ENCODE data around the gene SDF4.
"Not testable (repeated sequence)": the region's sequence is repeated elsewhere in the genome, so short reads cannot be mapped to it uniquely, and the experiment has no call there.

The SDF4 gene

DNA sequence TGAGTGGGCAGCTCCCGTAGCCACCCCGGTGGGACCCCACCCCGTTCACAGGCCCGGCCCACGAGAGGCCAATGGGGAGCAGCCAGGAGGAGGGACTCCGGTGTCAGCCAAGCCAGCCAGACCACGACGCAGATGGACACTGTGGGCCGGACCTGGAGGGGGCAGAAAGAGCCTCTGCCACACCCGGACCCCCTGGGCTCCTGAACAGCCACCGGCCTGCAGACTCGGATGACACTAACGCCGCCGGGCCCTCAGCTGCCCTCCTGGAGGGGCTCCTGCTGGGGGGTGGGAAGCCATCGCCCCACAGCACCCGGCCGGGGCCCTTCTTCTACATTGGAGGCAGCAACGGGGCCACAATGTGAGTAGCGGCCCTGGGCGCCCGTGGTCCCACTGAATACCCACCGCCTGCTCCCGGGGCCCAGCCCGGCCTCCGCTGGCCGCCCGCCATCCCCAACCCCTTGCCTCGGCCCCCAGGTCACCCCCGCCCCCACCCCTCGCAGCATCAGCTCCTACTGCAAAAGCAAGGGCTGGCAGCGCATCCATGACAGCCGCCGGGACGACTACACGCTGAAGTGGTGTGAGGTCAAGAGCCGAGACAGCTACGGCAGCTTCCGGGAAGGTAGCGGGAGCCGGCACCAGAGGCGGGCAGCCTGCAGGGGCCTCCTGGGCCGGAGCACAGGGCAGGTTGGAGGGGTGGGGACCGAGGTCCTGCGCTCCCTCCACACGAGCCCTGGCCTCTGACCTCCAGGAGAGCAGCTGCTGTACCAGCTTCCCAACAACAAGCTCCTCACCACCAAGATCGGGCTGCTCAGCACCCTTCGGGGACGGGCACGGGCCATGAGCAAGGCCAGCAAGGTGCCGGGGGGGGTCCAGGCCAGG lies 51.6 kb downstream of the SDF4 start:
- no peak for DNase-seq (ENCODE audit: low read depth)
- no peak overlapping the region for H3K4me3 ChIP-seq (ENCODE audit: low read depth, low read length)
- TF ChIP-seq, protein P1, sequence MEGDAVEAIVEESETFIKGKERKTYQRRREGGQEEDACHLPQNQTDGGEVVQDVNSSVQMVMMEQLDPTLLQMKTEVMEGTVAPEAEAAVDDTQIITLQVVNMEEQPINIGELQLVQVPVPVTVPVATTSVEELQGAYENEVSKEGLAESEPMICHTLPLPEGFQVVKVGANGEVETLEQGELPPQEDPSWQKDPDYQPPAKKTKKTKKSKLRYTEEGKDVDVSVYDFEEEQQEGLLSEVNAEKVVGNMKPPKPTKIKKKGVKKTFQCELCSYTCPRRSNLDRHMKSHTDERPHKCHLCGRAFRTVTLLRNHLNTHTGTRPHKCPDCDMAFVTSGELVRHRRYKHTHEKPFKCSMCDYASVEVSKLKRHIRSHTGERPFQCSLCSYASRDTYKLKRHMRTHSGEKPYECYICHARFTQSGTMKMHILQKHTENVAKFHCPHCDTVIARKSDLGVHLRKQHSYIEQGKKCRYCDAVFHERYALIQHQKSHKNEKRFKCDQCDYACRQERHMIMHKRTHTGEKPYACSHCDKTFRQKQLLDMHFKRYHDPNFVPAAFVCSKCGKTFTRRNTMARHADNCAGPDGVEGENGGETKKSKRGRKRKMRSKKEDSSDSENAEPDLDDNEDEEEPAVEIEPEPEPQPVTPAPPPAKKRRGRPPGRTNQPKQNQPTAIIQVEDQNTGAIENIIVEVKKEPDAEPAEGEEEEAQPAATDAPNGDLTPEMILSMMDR (IDR thresholded peaks at IDR 0.05; ENCODE audit: low read depth, low read length, missing control alignments), result no peak

DNA sequence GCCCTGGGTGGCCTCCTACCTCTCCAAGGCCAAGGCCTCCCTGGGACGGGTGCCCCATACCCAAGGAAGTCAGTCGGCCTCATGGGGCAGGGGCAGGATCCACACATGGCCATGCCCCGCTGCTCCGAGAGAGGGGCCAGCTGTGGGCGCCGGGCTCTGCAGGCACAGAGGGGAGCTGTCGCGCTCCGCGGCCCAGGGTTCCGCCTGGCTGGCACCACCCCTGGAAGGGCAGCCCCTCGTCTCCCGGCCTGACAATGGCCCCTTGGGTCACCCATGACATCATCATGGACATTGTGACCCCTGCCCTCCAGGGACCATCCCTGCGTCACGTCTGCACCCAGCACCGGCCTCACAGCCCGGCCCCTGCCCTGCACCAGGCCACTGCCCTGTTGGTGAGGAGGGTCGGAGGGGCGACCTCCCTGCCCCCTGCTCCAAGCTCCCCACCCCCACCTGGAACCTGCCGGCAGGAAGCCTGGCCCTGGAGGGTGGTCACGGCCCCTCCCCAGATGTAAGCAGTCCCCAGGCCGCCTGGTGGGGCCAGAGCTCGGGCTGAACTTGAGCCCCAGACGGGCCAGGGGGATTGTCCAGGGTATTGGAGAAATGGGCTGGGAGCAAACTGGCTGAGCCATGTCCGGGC lies 52.3 kb downstream of the SDF4 start:
- no peak for DNase-seq (ENCODE audit: low read depth)
- TF ChIP-seq, protein P1 (IDR thresholded peaks at IDR 0.05; ENCODE audit: low read depth, low read length, missing control alignments), result no peak
- no peak overlapping the region for H3K4me3 ChIP-seq (ENCODE audit: low read depth, low read length)

DNA sequence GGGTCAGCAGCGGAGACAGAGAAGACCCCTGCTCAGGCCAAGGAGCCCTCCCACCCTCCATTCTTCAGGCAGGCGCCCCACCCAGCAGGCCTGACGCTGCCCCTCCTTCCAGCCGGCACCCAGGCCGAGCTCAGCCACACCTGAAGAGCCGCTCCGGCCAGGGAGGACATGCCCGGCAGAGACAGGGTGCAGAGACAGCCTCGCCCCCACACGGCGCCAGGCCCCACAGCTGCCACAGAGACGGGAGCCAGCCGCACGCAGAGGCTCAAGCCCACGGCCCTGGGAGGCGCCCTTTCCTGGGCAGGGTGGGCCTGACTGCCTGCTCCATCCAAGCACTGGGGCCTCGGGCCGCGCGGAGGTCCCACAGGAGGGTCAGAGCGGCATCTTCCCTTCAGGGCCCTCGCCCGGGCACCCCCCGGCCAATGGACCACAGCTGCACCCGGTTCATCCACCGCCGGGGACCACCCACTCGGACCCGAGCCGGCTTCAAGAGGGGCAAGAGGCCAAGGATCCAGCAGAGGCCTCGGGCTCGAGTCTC lies 52.9 kb downstream of the SDF4 start:
- no peak overlapping the region for H3K4me3 ChIP-seq (ENCODE audit: low read depth, low read length)
- TF ChIP-seq, protein P1 (IDR thresholded peaks at IDR 0.05; ENCODE audit: low read depth, low read length, missing control alignments), result no peak
- DNase-seq (ENCODE audit: low read depth), result no peak

DNA sequence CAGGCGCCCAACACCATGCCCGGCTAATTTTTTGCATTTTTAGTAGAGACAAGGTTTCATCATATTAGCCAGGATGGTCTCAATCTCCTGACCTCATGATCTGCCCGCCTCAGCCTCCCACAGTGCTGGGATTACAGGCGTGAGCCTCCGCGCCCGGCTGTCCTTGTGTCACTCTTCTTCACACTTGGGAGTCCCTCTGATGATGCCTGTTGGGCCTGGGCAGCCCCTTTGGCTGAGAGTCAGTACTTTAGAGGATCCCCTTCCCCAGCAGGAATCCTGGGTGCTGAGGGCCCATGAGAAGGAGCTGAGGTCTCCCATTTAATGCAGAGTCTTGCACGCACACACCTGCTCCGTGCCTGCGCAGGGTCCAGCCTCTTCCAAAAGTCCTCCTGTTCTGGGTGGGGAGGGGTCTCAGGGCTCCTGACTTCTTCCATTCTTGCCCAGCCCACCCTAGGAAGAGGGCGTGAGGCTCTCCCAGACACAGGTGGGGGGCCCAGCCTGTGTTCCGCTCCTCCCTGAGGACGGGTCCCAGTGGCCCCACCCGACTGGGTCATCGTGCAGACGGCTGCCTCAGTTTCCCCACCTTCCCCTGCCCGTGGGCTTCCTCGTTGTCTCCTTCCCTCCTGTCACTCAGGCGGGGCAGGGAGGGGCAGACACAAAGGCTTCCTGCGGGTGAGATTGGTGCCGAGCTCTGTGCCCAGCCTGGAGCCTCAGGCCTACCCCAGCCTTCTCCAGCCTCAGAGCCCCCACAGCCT lies 54.2 kb downstream of the SDF4 start:
- TF ChIP-seq, protein P1 (IDR thresholded peaks at IDR 0.05; ENCODE audit: low read depth, low read length, missing control alignments), result no peak
- DNase-seq (ENCODE audit: low read depth), result no peak
- no peak overlapping the region for H3K4me3 ChIP-seq (ENCODE audit: low read depth, low read length)

DNA sequence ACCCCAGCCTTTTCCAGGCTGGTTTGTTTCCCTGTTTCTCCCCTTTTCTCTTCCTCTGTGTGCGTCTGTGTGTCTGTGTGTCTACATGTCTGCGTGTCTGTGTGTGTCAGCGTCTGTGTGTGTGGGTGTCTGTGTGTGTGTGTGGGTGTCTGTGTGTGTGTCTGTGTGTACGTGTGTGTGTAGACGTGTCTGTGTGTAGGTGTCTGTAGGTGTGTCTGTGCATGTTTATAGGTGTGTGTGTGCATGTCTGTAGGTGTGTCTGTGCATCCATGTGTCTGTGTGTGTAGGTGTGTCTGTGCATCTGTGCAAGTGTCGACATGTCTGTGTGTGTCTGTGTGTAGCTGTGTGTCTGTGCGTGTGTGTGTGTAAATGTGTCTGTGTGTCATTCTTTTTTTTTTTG lies 54.9 kb downstream of the SDF4 start:
- no peak overlapping the region for H3K4me3 ChIP-seq (ENCODE audit: low read depth, low read length)
- TF ChIP-seq, protein P1 (IDR thresholded peaks at IDR 0.05; ENCODE audit: low read depth, low read length, missing control alignments), result no peak

DNA sequence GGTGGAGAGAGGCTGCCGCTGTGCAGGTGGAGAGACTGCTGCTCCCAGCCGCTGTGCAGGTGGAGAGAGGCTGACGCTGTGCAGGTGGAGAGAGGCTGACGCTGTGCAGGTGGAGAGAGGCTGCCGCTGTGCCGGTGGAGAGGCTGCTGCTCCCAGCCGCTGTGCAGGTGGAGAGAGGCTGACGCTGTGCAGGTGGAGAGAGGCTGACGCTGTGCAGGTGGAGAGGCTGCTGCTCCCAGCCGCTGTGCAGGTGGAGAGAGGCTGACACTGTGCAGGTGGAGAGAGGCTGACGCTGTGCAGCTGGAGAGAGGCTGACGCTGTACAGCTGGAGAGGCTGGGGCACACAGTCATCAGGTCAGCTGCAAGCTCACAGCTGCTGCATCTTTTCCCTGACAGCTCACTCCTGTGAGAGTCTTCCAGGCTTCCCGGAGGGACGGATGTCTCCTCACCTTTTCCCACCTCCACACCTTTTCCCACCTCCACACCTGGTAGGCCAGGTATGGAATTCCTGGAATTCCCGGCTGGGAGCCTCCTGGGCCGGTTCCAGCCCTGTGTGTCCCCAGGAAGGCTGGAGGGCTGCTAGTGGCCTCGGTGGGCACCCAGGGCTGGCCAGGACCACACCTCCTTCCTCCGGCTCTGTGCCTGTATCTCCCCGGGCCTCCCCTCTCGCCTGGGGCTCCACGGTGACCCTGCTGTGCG lies 55.6 kb downstream of the SDF4 start:
- not testable (repeated sequence) for DNase-seq (ENCODE audit: low read depth); H3K4me3 ChIP-seq (ENCODE audit: low read depth, low read length)

More for the DNA sequence above, 54.9 kb downstream of the SDF4 start:
- DNase-seq (ENCODE audit: low read depth), result no peak

Data from GM12864 (cell line).